Measurements from ENCODE around the gene TSN.

Gene TSN

DNA sequence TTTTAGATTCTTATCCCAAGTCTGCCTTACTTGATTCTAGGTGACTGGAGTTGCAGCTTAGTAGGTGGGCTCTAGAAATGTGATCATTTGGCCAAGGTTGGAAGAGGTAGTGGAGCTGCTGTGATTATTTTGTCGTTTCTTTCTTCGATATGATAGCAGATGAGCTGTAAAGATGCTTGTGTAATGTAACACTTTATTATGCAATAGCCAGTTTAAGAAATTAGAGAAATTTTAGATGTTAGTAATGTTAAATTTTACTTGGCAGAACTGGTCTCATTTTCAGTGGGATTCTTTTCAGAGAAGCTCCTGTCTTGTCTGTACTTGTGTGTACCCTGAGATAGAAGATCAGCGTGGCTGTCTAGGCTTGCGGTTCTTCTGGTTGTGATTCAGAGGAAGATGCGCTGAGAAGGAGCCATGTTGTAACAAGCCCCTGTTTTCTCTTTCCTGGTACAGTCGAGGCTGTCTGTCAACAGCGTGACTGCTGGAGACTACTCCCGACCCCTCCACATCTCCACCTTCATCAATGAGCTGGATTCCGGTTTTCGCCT, 9.3 kb downstream of the TSN start:
- no peak overlapping the region for H2BK15ac ChIP-seq (ENCODE audit: low read length)
- H3K27ac ChIP-seq (replicated peaks; ENCODE audit: low read length) = no peak overlapping the region
- H3K4me3 ChIP-seq (ENCODE audit: low read length in 2 of 2) = no peak overlapping the region
- WGBS, 2 donors (ENCODE audit: extremely low coverage in 2 of 2, insufficient read length in 2 of 2, insufficient replicate concordance in 1 of 2) = no CpG with 5 or more reads among the region's 10 CpGs
- no peak overlapping the region for H3K18ac ChIP-seq (ENCODE audit: low read length)
- no peak overlapping the region for H3K4ac ChIP-seq (ENCODE audit: low read length)
- no peaks in the 10 kb centered on the region for H3K27me3 ChIP-seq (ENCODE audit: control insufficient read depth in 3 of 3, insufficient read depth in 3 of 3, low read depth in 1 of 3, low read length in 3 of 3)
- no peak overlapping the region for H3K14ac ChIP-seq (ENCODE audit: low read length)
- no peak overlapping the region for H3K4me2 ChIP-seq (ENCODE audit: insufficient read depth, low read length, poor library complexity, severe bottlenecking)
- H3K79me1 ChIP-seq (ENCODE audit: low read depth, low read length) = peaks cover 2% of the 10 kb centered on the region
- no peak overlapping the region for H3K9ac ChIP-seq (ENCODE audit: low read depth, low read length, poor library complexity)
- no peak overlapping the region for H2BK12ac ChIP-seq (ENCODE audit: low read length)
- no peak overlapping the region for H2AK5ac ChIP-seq (ENCODE audit: low read depth, low read length)
- DNase-seq (ENCODE audit: low spot score) = no peak
- peaks cover 20 to 95% of the 10 kb centered on the region in 2 donors for H3K36me3 ChIP-seq (replicated peaks in 1 of 2; ENCODE audit: control insufficient read depth in 2 of 2, insufficient read depth in 2 of 2, low read length in 2 of 2)
- no peak overlapping the region for H2BK120ac ChIP-seq (ENCODE audit: low read depth, low read length)
- H2AFZ ChIP-seq (ENCODE audit: low read length) = no peak overlapping the region
- no peaks in the 10 kb centered on the region for H3K4me1 ChIP-seq (ENCODE audit: control insufficient read depth in 2 of 2, insufficient read depth in 1 of 2, low read depth in 1 of 2, low read length in 2 of 2)
- no peak overlapping the region for H4K8ac ChIP-seq (ENCODE audit: low read depth, low read length)
- no peak overlapping the region for H4K91ac ChIP-seq (ENCODE audit: low read depth, low read length, poor library complexity)
- no peak overlapping the region for H2BK5ac ChIP-seq (ENCODE audit: low read length)
- no peak overlapping the region for H3K23ac ChIP-seq (ENCODE audit: low read depth, low read length, poor library complexity)
- no peaks in the 10 kb centered on the region for H3K9me3 ChIP-seq (replicated peaks in 1 of 2; ENCODE audit: control insufficient read depth in 2 of 2, insufficient read depth in 1 of 2, low read depth in 1 of 2, low read length in 2 of 2)

- Histone ChIP-seq H3K23ac (ENCODE audit: low read depth, low read length, poor library complexity) (no peak overlapping the region), H3K36me3 (replicated peaks in 1 of 2; ENCODE audit: control insufficient read depth in 2 of 2, insufficient read depth in 2 of 2, low read length in 2 of 2) (peaks cover 19 to 77% of the 10 kb centered on the region in 2 donors), H3K9ac (ENCODE audit: low read depth, low read length, poor library complexity) (no peak overlapping the region), H3K4me3 (ENCODE audit: low read length in 2 of 2) (no peak overlapping the region), H4K8ac (ENCODE audit: low read depth, low read length) (no peak overlapping the region), H3K9me3 (replicated peaks in 1 of 2; ENCODE audit: control insufficient read depth in 2 of 2, insufficient read depth in 1 of 2, low read depth in 1 of 2, low read length in 2 of 2) (no peaks in the 10 kb centered on the region), H4K91ac (ENCODE audit: low read depth, low read length, poor library complexity) (no peak overlapping the region), H3K18ac (ENCODE audit: low read length) (no peak overlapping the region), H3K4me2 (ENCODE audit: insufficient read depth, low read length, poor library complexity, severe bottlenecking) (no peak overlapping the region), H2AK5ac (ENCODE audit: low read depth, low read length) (no peak overlapping the region), H2BK120ac (ENCODE audit: low read depth, low read length) (no peak overlapping the region), H2BK12ac (ENCODE audit: low read length) (no peak overlapping the region), H3K27ac (replicated peaks; ENCODE audit: low read length) (no peak overlapping the region), H2BK15ac (ENCODE audit: low read length) (no peak overlapping the region), H3K4ac (ENCODE audit: low read length) (no peak overlapping the region), H2BK5ac (ENCODE audit: low read length) (no peak overlapping the region), H3K4me1 (ENCODE audit: control insufficient read depth in 2 of 2, insufficient read depth in 1 of 2, low read depth in 1 of 2, low read length in 2 of 2) (no peaks in the 10 kb centered on the region), H2AFZ (ENCODE audit: low read length) (no peak overlapping the region), H3K14ac (ENCODE audit: low read length) (no peak overlapping the region), H3K79me1 (ENCODE audit: low read depth, low read length) (peaks cover 2% of the 10 kb centered on the region), H3K27me3 (ENCODE audit: control insufficient read depth in 3 of 3, insufficient read depth in 3 of 3, low read depth in 1 of 3, low read length in 3 of 3) (no peaks in the 10 kb centered on the region)
- WGBS, 2 donors (ENCODE audit: extremely low coverage in 2 of 2, insufficient read length in 2 of 2, insufficient replicate concordance in 1 of 2) = no CpG with 5 or more reads among the region's 1 CpG
- DNase-seq (ENCODE audit: low spot score) = no peak
These were observed 11.2 kb downstream of the TSN start for GRCh38 chr2:121766624-121767023.

- Histone ChIP-seq H3K9me3 (replicated peaks in 1 of 2; ENCODE audit: control insufficient read depth in 2 of 2, insufficient read depth in 1 of 2, low read depth in 1 of 2, low read length in 2 of 2) (no peaks in the 10 kb centered on the region), H3K79me1 (ENCODE audit: low read depth, low read length) (peaks cover 2% of the 10 kb centered on the region), H2AK5ac (ENCODE audit: low read depth, low read length) (no peak overlapping the region), H3K4ac (ENCODE audit: low read length) (no peak overlapping the region), H3K27me3 (ENCODE audit: control insufficient read depth in 3 of 3, insufficient read depth in 3 of 3, low read depth in 1 of 3, low read length in 3 of 3) (no peaks in the 10 kb centered on the region), H4K91ac (ENCODE audit: low read depth, low read length, poor library complexity) (no peak overlapping the region), H2AFZ (ENCODE audit: low read length) (no peak overlapping the region), H2BK15ac (ENCODE audit: low read length) (no peak overlapping the region), H3K36me3 (replicated peaks in 1 of 2; ENCODE audit: control insufficient read depth in 2 of 2, insufficient read depth in 2 of 2, low read length in 2 of 2) (peaks cover 19 to 64% of the 10 kb centered on the region in 2 donors), H2BK12ac (ENCODE audit: low read length) (no peak overlapping the region), H3K14ac (ENCODE audit: low read length) (no peak overlapping the region), H2BK5ac (ENCODE audit: low read length) (no peak overlapping the region), H3K23ac (ENCODE audit: low read depth, low read length, poor library complexity) (no peak overlapping the region), H3K18ac (ENCODE audit: low read length) (no peak overlapping the region), H3K27ac (replicated peaks; ENCODE audit: low read length) (no peak overlapping the region), H2BK120ac (ENCODE audit: low read depth, low read length) (no peak overlapping the region), H3K4me3 (ENCODE audit: low read length in 2 of 2) (no peak overlapping the region), H4K8ac (ENCODE audit: low read depth, low read length) (no peak overlapping the region), H3K4me2 (ENCODE audit: insufficient read depth, low read length, poor library complexity, severe bottlenecking) (no peak overlapping the region), H3K9ac (ENCODE audit: low read depth, low read length, poor library complexity) (no peak overlapping the region), H3K4me1 (ENCODE audit: control insufficient read depth in 2 of 2, insufficient read depth in 1 of 2, low read depth in 1 of 2, low read length in 2 of 2) (peaks cover 0 to 5% of the 10 kb centered on the region in 2 donors)
- no peak for DNase-seq (ENCODE audit: low spot score)
- WGBS, 2 donors (ENCODE audit: extremely low coverage in 2 of 2, insufficient read length in 2 of 2, insufficient replicate concordance in 1 of 2) = no CpG with 5 or more reads among the region's 5 CpGs
These were observed 12.8 kb downstream of the TSN start for GRCh38 chr2:121768143-121768755.

DNA sequence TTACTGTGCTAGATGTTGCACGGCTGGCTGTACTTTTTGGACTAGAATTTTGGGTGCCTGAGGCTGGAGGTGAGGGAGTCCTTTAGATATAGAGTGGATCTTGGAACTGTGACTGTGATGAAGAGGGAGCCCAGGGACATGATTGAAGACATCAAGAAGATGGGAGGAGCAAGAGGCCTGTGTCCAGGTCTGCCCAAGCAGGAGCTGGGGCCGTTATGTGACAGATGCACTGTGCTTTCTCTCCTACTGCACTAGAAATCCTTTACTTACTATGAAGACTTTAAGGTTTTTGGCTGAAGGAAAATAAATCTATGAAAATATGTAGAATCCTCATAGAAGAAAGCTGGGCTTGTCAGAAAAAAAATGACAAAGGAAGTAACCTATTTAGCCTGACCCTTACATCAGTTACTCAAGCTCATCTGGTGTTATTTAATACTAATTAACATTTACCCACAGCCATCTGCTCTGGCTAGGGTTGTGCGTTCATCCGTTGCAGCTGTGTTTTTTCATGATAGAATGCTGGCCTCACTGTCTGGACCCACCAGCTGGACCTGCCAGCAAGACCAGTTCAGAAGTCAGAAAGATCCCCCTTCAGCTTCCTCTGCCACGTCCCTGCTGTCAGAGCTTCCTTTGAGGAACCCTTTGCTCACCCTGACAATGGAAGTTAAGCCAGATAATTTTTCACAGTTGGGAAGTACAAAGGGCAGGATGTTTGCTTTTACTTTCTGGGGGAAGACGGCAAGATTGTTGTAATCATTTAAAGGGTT, 16.7 kb downstream of the TSN start:
- DNase-seq (ENCODE audit: low spot score) = no peak
- Histone ChIP-seq H3K9ac (ENCODE audit: low read depth, low read length, poor library complexity) (no peak overlapping the region), H3K14ac (ENCODE audit: low read length) (no peak overlapping the region), H3K4ac (ENCODE audit: low read length) (no peak overlapping the region), H2BK120ac (ENCODE audit: low read depth, low read length) (no peak overlapping the region), H3K4me2 (ENCODE audit: insufficient read depth, low read length, poor library complexity, severe bottlenecking) (no peak overlapping the region), H2BK15ac (ENCODE audit: low read length) (no peak overlapping the region), H3K36me3 (replicated peaks in 1 of 2; ENCODE audit: control insufficient read depth in 2 of 2, insufficient read depth in 2 of 2, low read length in 2 of 2) (peaks cover 3 to 25% of the 10 kb centered on the region in 2 donors), H3K23ac (ENCODE audit: low read depth, low read length, poor library complexity) (no peak overlapping the region), H3K4me1 (ENCODE audit: control insufficient read depth in 2 of 2, insufficient read depth in 1 of 2, low read depth in 1 of 2, low read length in 2 of 2) (peaks cover 0 to 7% of the 10 kb centered on the region in 2 donors), H3K27ac (replicated peaks; ENCODE audit: low read length) (no peak overlapping the region), H4K91ac (ENCODE audit: low read depth, low read length, poor library complexity) (no peak overlapping the region), H3K27me3 (ENCODE audit: control insufficient read depth in 3 of 3, insufficient read depth in 3 of 3, low read depth in 1 of 3, low read length in 3 of 3) (no peaks in the 10 kb centered on the region), H2AFZ (ENCODE audit: low read length) (peak overlapping the region; percentile 26), H4K8ac (ENCODE audit: low read depth, low read length) (no peak overlapping the region), H3K79me1 (ENCODE audit: low read depth, low read length) (no peaks in the 10 kb centered on the region), H2BK5ac (ENCODE audit: low read length) (no peak overlapping the region), H3K18ac (ENCODE audit: low read length) (no peak overlapping the region), H2BK12ac (ENCODE audit: low read length) (no peak overlapping the region), H3K9me3 (replicated peaks in 1 of 2; ENCODE audit: control insufficient read depth in 2 of 2, insufficient read depth in 1 of 2, low read depth in 1 of 2, low read length in 2 of 2) (no peaks in the 10 kb centered on the region), H2AK5ac (ENCODE audit: low read depth, low read length) (no peak overlapping the region), H3K4me3 (ENCODE audit: low read length in 2 of 2) (no peak overlapping the region)
- WGBS, 2 donors (ENCODE audit: extremely low coverage in 2 of 2, insufficient read length in 2 of 2, insufficient replicate concordance in 1 of 2) = no CpG with 5 or more reads among the region's 6 CpGs

Measured in neuronal stem cell (in vitro differentiated cells).